ENCODE measurements around the gene PCDH8.
"Not testable (repeated sequence)": the region's sequence is repeated elsewhere in the genome, so short reads cannot be mapped to it uniquely, and the experiment has no call there.

PCDH8 gene

GRCh38 chr13:52817886-52818285 is 30.6 kb downstream of the PCDH8 start:
- not testable (repeated sequence) for DNase-seq (ENCODE audit: low spot score)

DNA sequence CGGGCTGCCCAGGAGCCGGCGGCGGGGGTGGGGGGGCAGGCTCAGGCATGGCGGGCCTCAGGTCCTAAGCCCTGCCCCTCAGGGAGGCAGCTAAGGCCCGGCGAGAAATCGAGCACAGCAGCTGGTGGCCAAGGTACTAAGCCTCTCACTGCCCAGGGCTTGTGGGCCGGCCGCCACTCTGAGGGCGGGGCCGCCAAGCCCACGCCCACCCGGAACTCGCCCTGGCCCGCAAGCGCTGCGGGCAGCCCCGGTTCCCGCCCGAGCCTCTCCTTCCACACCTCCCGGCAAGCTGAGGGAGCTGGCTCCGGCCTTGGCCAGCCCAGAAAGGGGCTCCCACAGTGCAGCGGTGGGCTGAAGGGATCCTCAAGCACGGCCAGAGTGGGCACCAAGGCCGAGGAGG is 33.1 kb downstream of the PCDH8 start:
- DNase-seq (ENCODE audit: low spot score) = no peak

- no peak for DNase-seq (ENCODE audit: low spot score)
Measured at GRCh38 chr13:52812941-52813340, 35.5 kb downstream of the PCDH8 start.

DNA sequence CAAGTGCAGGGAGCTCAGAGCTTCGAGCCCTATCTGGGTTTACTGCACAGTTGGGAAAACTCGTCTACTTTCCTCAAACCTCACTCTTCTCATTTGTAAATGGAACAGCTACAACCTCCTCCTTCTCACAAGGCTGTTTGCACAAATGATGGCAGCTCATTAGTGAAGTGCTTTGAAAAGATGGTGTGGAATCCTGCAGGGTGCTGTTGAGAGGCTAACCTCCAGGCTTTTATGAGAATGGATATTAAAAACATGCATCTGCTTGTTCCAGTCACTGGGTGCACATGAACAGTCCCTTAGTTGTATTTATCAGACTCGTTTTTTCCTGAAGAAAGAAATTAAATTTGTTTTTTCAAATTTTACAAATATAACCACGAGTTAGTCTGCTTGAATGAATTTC is 36.6 kb downstream of the PCDH8 start:
- DNase-seq (ENCODE audit: low spot score) = no peak

DNA sequence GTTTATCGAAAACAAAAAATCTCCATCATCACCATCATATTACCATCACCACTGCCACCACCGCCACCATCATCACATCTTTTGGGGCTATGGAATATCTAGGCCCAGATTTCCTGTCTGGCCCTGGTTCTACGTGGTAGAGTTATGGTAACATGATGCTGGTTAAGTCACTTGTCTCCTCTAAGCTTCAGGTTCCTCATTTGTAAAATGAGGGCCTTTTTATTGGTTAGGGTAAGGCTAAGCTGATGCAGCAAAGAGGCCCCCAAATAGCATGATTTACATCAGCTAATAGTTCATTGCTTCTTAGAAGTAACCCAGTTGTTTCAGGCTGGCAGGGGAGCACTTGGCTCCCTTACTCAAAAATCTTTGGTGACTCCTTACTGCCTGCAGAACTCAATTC is 37.9 kb downstream of the PCDH8 start:
- DNase-seq (ENCODE audit: low spot score) = no peak

- no peak for DNase-seq (ENCODE audit: low spot score)
Measured at GRCh38 chr13:52810011-52810410, 38.4 kb downstream of the PCDH8 start.

DNA sequence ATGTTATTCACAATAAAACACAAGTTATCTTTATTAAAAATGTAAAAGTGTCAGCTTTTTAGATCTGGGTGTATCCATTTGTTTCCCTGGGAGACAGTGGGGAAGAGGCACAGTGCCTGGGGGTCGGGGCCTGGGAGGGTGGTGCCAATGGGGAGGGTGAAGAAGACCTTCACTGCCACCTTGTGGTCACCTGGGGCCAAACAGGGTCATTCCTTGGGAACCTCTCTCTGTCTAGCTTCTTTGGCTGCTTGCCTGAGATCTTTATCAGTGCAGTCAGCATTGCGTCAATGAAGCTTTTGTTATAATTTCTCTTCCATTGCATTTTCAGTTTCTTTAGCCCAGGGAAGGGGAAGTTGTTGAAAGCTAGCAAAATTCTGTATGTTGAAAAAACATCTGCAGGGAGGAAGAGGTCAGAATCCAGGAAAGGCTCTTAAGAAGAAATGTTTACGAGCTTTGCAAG is 39.1 kb downstream of the PCDH8 start:
- DNase-seq (ENCODE audit: low spot score) = peak; percentile 81

GRCh38 chr13:52808842-52809219 is 39.6 kb downstream of the PCDH8 start:
- no peak for DNase-seq (ENCODE audit: low spot score)

DNA sequence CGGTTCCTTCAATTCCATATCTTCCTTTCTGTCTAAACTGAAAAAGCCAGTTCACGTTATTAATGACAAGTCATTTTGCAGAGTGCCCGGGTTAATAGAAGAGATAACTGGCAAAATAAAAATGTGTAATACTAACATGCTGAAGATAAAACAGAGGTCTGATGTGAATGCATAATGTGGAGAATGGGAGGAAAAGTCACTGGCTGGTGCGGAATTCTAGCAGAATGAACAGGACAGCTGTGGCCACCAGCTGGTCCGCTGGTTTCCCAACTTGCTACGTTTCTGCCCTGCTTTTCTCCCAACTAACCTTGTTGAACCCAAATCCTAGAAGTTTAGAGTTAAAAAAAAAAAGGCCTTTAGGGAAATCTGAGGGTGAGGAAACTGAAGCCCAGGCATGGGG is 42.4 kb downstream of the PCDH8 start:
- no peak for DNase-seq (ENCODE audit: low spot score)

- DNase-seq (ENCODE audit: low spot score) = peak; percentile 55
Measured at GRCh38 chr13:52804202-52804641, 44.2 kb downstream of the PCDH8 start.

GRCh38 chr13:52800856-52801255 is 47.6 kb downstream of the PCDH8 start:
- no peak for DNase-seq (ENCODE audit: low spot score)

DNA sequence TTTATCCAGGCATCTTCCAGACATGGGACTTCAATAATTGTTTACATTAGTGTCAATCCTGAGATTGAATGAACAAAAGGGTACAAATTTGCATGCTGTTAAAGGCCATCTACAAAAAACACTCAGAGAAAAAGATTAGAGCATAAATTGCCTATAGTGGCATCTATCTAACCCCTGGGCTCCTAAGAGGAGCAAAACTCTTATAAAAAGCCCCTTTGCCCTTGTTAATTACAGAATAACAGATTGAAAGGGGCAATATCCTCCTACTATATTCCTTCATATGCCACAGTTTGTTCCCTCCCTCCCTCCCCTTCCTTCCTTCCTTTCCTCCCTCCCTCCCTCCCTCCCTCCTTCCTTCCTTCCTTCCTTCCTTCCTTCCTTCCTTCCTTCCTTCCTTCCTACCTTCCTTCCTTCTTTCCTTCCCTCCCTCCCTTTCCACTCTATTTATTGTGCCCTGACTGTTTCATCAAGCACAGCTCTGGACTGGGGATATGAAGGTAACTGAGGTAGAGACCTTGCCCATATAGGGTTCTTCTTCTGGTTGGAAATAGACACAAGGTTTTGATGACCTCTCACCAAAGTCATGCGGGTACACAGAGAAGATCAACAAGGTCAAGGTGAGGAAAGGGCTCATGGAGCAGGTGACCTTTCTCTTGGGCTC is 49.5 kb downstream of the PCDH8 start:
- no peak for DNase-seq (ENCODE audit: low spot score)

DNA sequence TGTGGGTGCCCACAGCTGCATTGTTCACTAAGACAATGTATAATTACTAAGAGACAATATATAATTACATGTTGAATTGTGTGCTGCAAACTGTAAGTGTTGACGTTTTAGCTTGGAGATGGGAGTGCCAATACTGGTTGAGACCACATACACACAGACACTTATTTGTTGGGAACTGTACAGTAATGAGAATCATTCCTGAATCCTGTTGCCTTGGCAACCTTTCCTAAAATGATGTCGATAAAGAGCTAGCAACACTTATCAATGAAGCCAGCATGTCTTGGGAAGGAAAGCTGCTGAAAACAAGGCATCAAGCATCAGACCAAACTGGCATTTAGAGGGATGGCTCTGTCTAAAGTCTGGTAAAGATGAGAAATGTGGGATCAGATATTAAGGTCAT is 51.3 kb downstream of the PCDH8 start:
- no peak for DNase-seq (ENCODE audit: low spot score)

DNA sequence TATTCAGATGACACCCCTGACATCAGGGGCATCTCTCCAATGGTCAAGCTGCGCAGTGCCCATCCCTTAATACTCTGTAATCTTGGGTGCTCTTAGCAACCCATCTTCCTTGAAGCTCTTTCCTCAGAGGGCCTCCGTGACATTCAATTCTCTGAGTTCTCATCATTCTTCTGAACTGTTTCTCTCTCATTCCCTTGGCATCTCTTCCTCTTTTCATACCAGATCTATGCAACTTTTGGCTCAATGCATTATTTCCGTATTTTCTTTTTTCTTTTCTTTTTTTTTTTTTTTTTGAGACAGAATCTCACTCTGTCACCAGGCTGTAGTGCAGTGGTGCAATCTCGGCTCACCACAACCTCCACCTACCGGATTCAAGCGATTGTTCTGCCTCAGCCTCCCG is 53.9 kb downstream of the PCDH8 start:
- no peak for DNase-seq (ENCODE audit: low spot score)

DNA sequence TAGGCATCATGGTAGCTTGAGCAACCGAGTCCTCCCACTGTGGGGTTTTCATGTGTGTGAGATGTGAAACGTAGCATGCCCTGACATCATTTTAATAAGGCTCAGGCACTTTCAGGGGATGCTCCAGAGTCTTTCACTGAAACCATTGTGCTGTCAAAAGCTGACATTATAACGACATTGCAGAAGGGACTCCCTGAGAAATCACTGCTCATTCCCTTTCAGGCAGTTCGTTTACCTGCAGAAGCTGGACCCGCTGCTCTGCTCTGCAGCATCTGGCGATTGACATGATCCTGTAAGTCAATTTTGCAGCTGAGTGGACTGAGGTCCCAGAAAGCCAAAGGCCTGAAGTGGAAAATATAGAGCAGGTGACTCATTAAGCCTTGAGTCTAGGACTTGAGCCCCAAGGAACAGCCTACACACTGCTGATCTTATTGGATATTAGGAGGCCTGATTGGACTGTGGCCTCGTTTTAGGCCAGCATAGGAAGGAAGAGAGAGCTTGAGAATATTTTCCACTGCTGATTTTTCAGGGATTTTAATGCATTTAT is 54.9 kb downstream of the PCDH8 start:
- DNase-seq (ENCODE audit: low spot score) = no peak

Measured in kidney tubule cell (primary cell).